ENCODE measurements around the gene KIAA1143. TPM values are rescaled to one million over a fixed set of nuclear protein-coding genes. Genes with fewer than 3 reads are reported as not detected.

Gene KIAA1143
- 10 to 100 TPM; 31.3 to 35.9 TPM for total RNA-seq

GRCh38 chr3:44761424-44762169 is at the start of gene KIAA1143, which contains the start of gene KIF15:
KIAA1143 (minus strand) TSS chr3:44761619; CDS start chr3:44761602, 17 bp downstream.
KIF15 (plus strand) TSS chr3:44761794; CDS start chr3:44761866, 72 bp downstream.
- Mint-ChIP-seq H3K27me3 (no peaks in the 10 kb centered on the region), H3K36me3 (ENCODE audit: low read depth) (peaks cover 81% of the 10 kb centered on the region), H3K27ac (peak within 1 kb of the TSS; percentile 86), H3K9me3 (peaks cover 47% of the 10 kb centered on the region), H3K4me1 (peaks cover 39% of the 10 kb centered on the region), H3K4me3 (peak within 1 kb of the TSS; percentile 90)
- ChIA-PET CTCF (interaction anchor here (0.6 to 1.7 kb wide), 6 partner anchors 17 to 423 kb away, joined by 3 to 7 read pairs (median 3); partner anchors contain the start of genes TCAIM and ZNF501), POLR2A (interaction anchor here (0.9 to 3.4 kb wide), 23 partner anchors 8 to 424 kb away, joined by 3 to 36 read pairs (median 7); partner anchors contain the start of genes EXOSC7, TCAIM, ZDHHC3 and ZKSCAN7)
- peak; percentile 98 for DNase-seq

- no peaks in the 10 kb centered on the region for H3K27me3 Mint-ChIP-seq
- no peak overlapping the region for H3K4me3 Mint-ChIP-seq
- H3K9me3 Mint-ChIP-seq: no peaks in the 10 kb centered on the region
- peaks cover 62% of the 10 kb centered on the region for H3K36me3 Mint-ChIP-seq (ENCODE audit: low read depth)
- no peak overlapping the region for H3K27ac Mint-ChIP-seq
- CTCF ChIA-PET: no interaction called here
- no peak for DNase-seq
- POLR2A ChIA-PET: no interaction called here
- H3K4me1 Mint-ChIP-seq: no peaks in the 10 kb centered on the region
Measured at GRCh38 chr3:44805960-44806359, 44.5 kb upstream of the KIAA1143 start.

GRCh38 chr3:44803298-44803697 is 41.9 kb upstream of the KIAA1143 start:
- Mint-ChIP-seq H3K4me1 (no peaks in the 10 kb centered on the region), H3K36me3 (ENCODE audit: low read depth) (peaks cover 67% of the 10 kb centered on the region), H3K4me3 (no peak overlapping the region), H3K9me3 (no peaks in the 10 kb centered on the region), H3K27ac (no peak overlapping the region), H3K27me3 (no peaks in the 10 kb centered on the region)
- no peak for DNase-seq
- CTCF ChIA-PET: no interaction called here
- POLR2A ChIA-PET: no interaction called here

- no peak for DNase-seq
- CTCF ChIA-PET: no interaction called here
- Mint-ChIP-seq H3K4me3 (no peak overlapping the region), H3K9me3 (no peaks in the 10 kb centered on the region), H3K27ac (no peak overlapping the region), H3K36me3 (ENCODE audit: low read depth) (peaks cover 66% of the 10 kb centered on the region), H3K27me3 (no peaks in the 10 kb centered on the region), H3K4me1 (no peaks in the 10 kb centered on the region)
- POLR2A ChIA-PET: no interaction called here
Measured at GRCh38 chr3:44802011-44802410, 40.6 kb upstream of the KIAA1143 start.

GRCh38 chr3:44795197-44795596 is 33.8 kb upstream of the KIAA1143 start:
- DNase-seq: no peak
- H3K9me3 Mint-ChIP-seq: no peaks in the 10 kb centered on the region
- ChIA-PET POLR2A (interaction anchor here (2.0 kb wide), 1 partner anchor 33 kb away, joined by 8 read pairs; the partner anchor contains the start of genes KIAA1143 and KIF15), CTCF (no interaction called here)
- H3K36me3 Mint-ChIP-seq (ENCODE audit: low read depth): peaks cover 63% of the 10 kb centered on the region
- no peak overlapping the region for H3K4me3 Mint-ChIP-seq
- peak overlapping the region; percentile 3 for H3K27ac Mint-ChIP-seq
- no peaks in the 10 kb centered on the region for H3K4me1 Mint-ChIP-seq
- H3K27me3 Mint-ChIP-seq: no peaks in the 10 kb centered on the region

- DNase-seq: no peak
- Mint-ChIP-seq H3K4me1 (no peaks in the 10 kb centered on the region), H3K4me3 (no peak overlapping the region), H3K9me3 (no peaks in the 10 kb centered on the region), H3K27ac (no peak overlapping the region), H3K27me3 (no peaks in the 10 kb centered on the region), H3K36me3 (ENCODE audit: low read depth) (peaks cover 82% of the 10 kb centered on the region)
- ChIA-PET POLR2A (no interaction called here), CTCF (no interaction called here)
Measured at GRCh38 chr3:44782891-44783290, 21.5 kb upstream of the KIAA1143 start.

- Mint-ChIP-seq H3K27ac (no peak overlapping the region), H3K36me3 (ENCODE audit: low read depth) (peaks cover 90% of the 10 kb centered on the region), H3K9me3 (peaks cover 41% of the 10 kb centered on the region), H3K4me3 (no peak overlapping the region), H3K27me3 (no peaks in the 10 kb centered on the region), H3K4me1 (peaks cover 2% of the 10 kb centered on the region)
- ChIA-PET CTCF (no interaction called here), POLR2A (interaction anchor here (0.8 to 1.1 kb wide), 3 partner anchors 9 to 79 kb away, joined by 3 to 5 read pairs (median 3); partner anchors contain the start of genes KIAA1143 and KIF15)
- no peak for DNase-seq
Measured at GRCh38 chr3:44772099-44772442, 10.7 kb upstream of the KIAA1143 start.

- H3K27me3 Mint-ChIP-seq: no peaks in the 10 kb centered on the region
- peaks cover 91% of the 10 kb centered on the region for H3K36me3 Mint-ChIP-seq (ENCODE audit: low read depth)
- ChIA-PET CTCF (no interaction called here), POLR2A (interaction anchor here (0.8 to 1.1 kb wide), 3 partner anchors 9 to 79 kb away, joined by 3 to 5 read pairs (median 3); partner anchors contain the start of genes KIAA1143 and KIF15)
- DNase-seq: no peak
- H3K4me1 Mint-ChIP-seq: peaks cover 2% of the 10 kb centered on the region
- H3K27ac Mint-ChIP-seq: no peak overlapping the region
- peaks cover 43% of the 10 kb centered on the region for H3K9me3 Mint-ChIP-seq
- H3K4me3 Mint-ChIP-seq: no peak overlapping the region
Measured at GRCh38 chr3:44771424-44772098, 10.1 kb upstream of the KIAA1143 start.

GRCh38 chr3:44764248-44764647 is 2.8 kb upstream of the KIAA1143 start:
- ChIA-PET POLR2A (no interaction called here), CTCF (no interaction called here)
- DNase-seq: no peak
- peaks cover 41% of the 10 kb centered on the region for H3K4me1 Mint-ChIP-seq
- no peaks in the 10 kb centered on the region for H3K27me3 Mint-ChIP-seq
- H3K9me3 Mint-ChIP-seq: peaks cover 41% of the 10 kb centered on the region
- no peak overlapping the region for H3K27ac Mint-ChIP-seq
- no peak overlapping the region for H3K4me3 Mint-ChIP-seq
- H3K36me3 Mint-ChIP-seq (ENCODE audit: low read depth): peaks cover 81% of the 10 kb centered on the region

- peak overlapping the region; percentile 90 for H3K4me3 Mint-ChIP-seq
- H3K36me3 Mint-ChIP-seq (ENCODE audit: low read depth): peaks cover 81% of the 10 kb centered on the region
- H3K9me3 Mint-ChIP-seq: peaks cover 45% of the 10 kb centered on the region
- H3K27ac Mint-ChIP-seq: peak overlapping the region; percentile 86
- H3K27me3 Mint-ChIP-seq: no peaks in the 10 kb centered on the region
- ChIA-PET CTCF (interaction anchor here (0.7 to 1.7 kb wide), 4 partner anchors 13 to 100 kb away, joined by 3 to 7 read pairs (median 4); partner anchors contain the start of gene ZNF501), POLR2A (interaction anchor here (0.6 to 3.4 kb wide), 15 partner anchors 9 to 425 kb away, joined by 3 to 36 read pairs (median 8); partner anchors contain the start of genes TCAIM, ZNF197, ZNF445 and ZNF501)
- no peak for DNase-seq
- peaks cover 41% of the 10 kb centered on the region for H3K4me1 Mint-ChIP-seq
Measured at GRCh38 chr3:44762690-44763089, 1.3 kb upstream of the KIAA1143 start.

GRCh38 chr3:44762170-44762677 is 805 bp upstream of the KIAA1143 start:
- Mint-ChIP-seq H3K4me3 (peak overlapping the region; percentile 90), H3K9me3 (peaks cover 48% of the 10 kb centered on the region), H3K4me1 (peaks cover 40% of the 10 kb centered on the region), H3K36me3 (ENCODE audit: low read depth) (peaks cover 81% of the 10 kb centered on the region), H3K27ac (peak overlapping the region; percentile 86), H3K27me3 (no peaks in the 10 kb centered on the region)
- DNase-seq: no peak
- POLR2A ChIA-PET: interaction anchor here (0.6 to 3.4 kb wide), 21 partner anchors 10 to 424 kb away, joined by 3 to 36 read pairs (median 7); partner anchors contain the start of genes EXOSC7, TCAIM, ZDHHC3 and ZKSCAN7
- CTCF ChIA-PET: interaction anchor here (0.7 to 1.7 kb wide), 4 partner anchors 14 to 101 kb away, joined by 3 to 7 read pairs (median 4); partner anchors contain the start of gene ZNF501

GRCh38 chr3:44761101-44761423 is 357 bp downstream of the KIAA1143 start:
- Mint-ChIP-seq H3K36me3 (ENCODE audit: low read depth) (peaks cover 81% of the 10 kb centered on the region), H3K27me3 (no peaks in the 10 kb centered on the region), H3K9me3 (peaks cover 44% of the 10 kb centered on the region), H3K27ac (peak overlapping the region; percentile 86), H3K4me1 (peaks cover 35% of the 10 kb centered on the region), H3K4me3 (peak overlapping the region; percentile 90)
- ChIA-PET POLR2A (interaction anchor here (0.9 to 3.4 kb wide), 20 partner anchors 9 to 423 kb away, joined by 3 to 36 read pairs (median 8); partner anchors contain the start of genes EXOSC7, TCAIM, ZDHHC3 and ZKSCAN7), CTCF (interaction anchor here (0.6 to 1.7 kb wide), 5 partner anchors 18 to 422 kb away, joined by 3 to 7 read pairs (median 3); partner anchors contain the start of genes TCAIM and ZNF501)
- DNase-seq: no peak
